ENCODE measurements around the gene GUK1. TPM values are rescaled to one million over a fixed set of nuclear protein-coding genes. Genes with fewer than 3 reads are reported as not detected.

GUK1 gene
- total and polyA plus RNA-seq, 2 of the 4 experiments (the other 2 are of a cell fraction), result 465 to 548 TPM

- no peak overlapping the region for H2AK5ac ChIP-seq (ENCODE audit: low read depth, low read length)
- H3K27ac ChIP-seq (ENCODE audit: insufficient read depth, low read length), result no peak overlapping the region
- H4K5ac ChIP-seq (ENCODE audit: low read depth, low read length), result no peak overlapping the region
- no peak overlapping the region for H2BK20ac ChIP-seq (ENCODE audit: low read depth, low read length)
- BruUV-seq (replicated peaks), result no TSS peak
- no peaks in the 10 kb centered on the region for H3K79me1 ChIP-seq (ENCODE audit: low read depth in 1 of 2, low read length in 2 of 2)
- dilution Hi-C loops (cut with HindIII; ENCODE audit: low sequenced_read_pairs, unreplicated experiment) (no loop called here), in situ Hi-C loops (cut with MboI; ENCODE audit: low sequenced_read_pairs) (no loop called here), intact Hi-C loops (cut with micrococcal nuclease) (no loop called here)
- H4K20me1 ChIP-seq (ENCODE audit: insufficient read depth, low read length), result no peaks in the 10 kb centered on the region
- H3K27me3 ChIP-seq (ENCODE audit: control insufficient read depth, insufficient read depth, low read length), result no peaks in the 10 kb centered on the region
- H3K9me1 ChIP-seq (ENCODE audit: insufficient read depth, low read length), result no peaks in the 10 kb centered on the region; the same call in 1 of the 2 replicates
- H3K9ac ChIP-seq (ENCODE audit: low read depth, low read length), result no peak overlapping the region
- WGBS, 2 experiments (ENCODE audit: extremely low coverage in 2 of 2, insufficient read length in 1 of 2), result 100% methylated on average over 2 of the region's 4 CpGs; no CpG with 5 or more reads in 1 of the 2 experiments
- H3K56ac ChIP-seq (ENCODE audit: extremely low read depth, insufficient read depth, low read length), result no peak overlapping the region
- no peak overlapping the region for H3K4ac ChIP-seq (ENCODE audit: low read depth, low read length)
- DNase-seq (no peak), ATAC-seq (ENCODE audit: low read depth) (no peak)
- no peak overlapping the region for H4K91ac ChIP-seq (ENCODE audit: insufficient read depth, low read depth, low read length)
- H3K18ac ChIP-seq (ENCODE audit: low read depth, low read length), result no peak overlapping the region
- POLR2A ChIA-PET (ENCODE audit: unreplicated experiment), result no interaction called here
- H2BK15ac ChIP-seq (ENCODE audit: low read depth, low read length), result no peak overlapping the region
- TF ChIP-seq RFX5 (IDR thresholded peaks at IDR 0.05; ENCODE audit: low read depth, low read length), result no peak
- no peak for TF ChIP-seq MAZ (IDR thresholded peaks at IDR 0.05; ENCODE audit: borderline replicate concordance, low read depth, low read length)
- no peak for TF ChIP-seq SMC3 (IDR thresholded peaks at IDR 0.05; ENCODE audit: low read depth, low read length)
- no peak for TF ChIP-seq BHLHE40 (IDR thresholded peaks at IDR 0.05; ENCODE audit: low read depth, low read length)
- no peak for TF ChIP-seq ELK1 (IDR thresholded peaks at IDR 0.05; ENCODE audit: borderline replicate concordance, low read depth, low read length)
- no peak for TF ChIP-seq RAD21 (IDR thresholded peaks at IDR 0.05; ENCODE audit: low read length)
- no peak for TF ChIP-seq CHD1 (IDR thresholded peaks at IDR 0.05; ENCODE audit: low read depth, low read length)
- no peak for TF ChIP-seq CTCF (conservative IDR thresholded peaks at IDR 0.05; ENCODE audit: low read depth, low read length)
- TF ChIP-seq, protein P1, sequence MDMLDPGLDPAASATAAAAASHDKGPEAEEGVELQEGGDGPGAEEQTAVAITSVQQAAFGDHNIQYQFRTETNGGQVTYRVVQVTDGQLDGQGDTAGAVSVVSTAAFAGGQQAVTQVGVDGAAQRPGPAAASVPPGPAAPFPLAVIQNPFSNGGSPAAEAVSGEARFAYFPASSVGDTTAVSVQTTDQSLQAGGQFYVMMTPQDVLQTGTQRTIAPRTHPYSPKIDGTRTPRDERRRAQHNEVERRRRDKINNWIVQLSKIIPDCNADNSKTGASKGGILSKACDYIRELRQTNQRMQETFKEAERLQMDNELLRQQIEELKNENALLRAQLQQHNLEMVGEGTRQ (IDR thresholded peaks at IDR 0.05; ENCODE audit: low read depth, low read length), result no peak
- no peak for TF ChIP-seq NFE2L2 (IDR thresholded peaks at IDR 0.05; ENCODE audit: low read depth, low read length)
- TF ChIP-seq RCOR1 (IDR thresholded peaks at IDR 0.05; ENCODE audit: insufficient replicate concordance, low read length), result no peak
- TF ChIP-seq POLR2A (IDR thresholded peaks at IDR 0.05; ENCODE audit: low read depth, low read length), result no peak
- TF ChIP-seq FOS (IDR thresholded peaks at IDR 0.05; ENCODE audit: low read depth, low read length), result no peak
- TF ChIP-seq MAFK (IDR thresholded peaks at IDR 0.05; ENCODE audit: low read depth, low read length), result no peak
- TF ChIP-seq CEBPB (IDR thresholded peaks at IDR 0.05; ENCODE audit: low read depth, low read length), result no peak
- no peak for TF ChIP-seq MXI1 (IDR thresholded peaks at IDR 0.05; ENCODE audit: borderline replicate concordance, low read depth, low read length)
- H3K4me1 ChIP-seq (ENCODE audit: control insufficient read depth, insufficient read depth, low read length), result no peaks in the 10 kb centered on the region
- H3K23ac ChIP-seq (ENCODE audit: low read depth, low read length), result no peak overlapping the region
- CTCF ChIA-PET, result no interaction called here
- H3K4me2 ChIP-seq (ENCODE audit: low read depth, low read length), result no peak overlapping the region
- no peak overlapping the region for H3K14ac ChIP-seq (replicated peaks; ENCODE audit: low read depth, low read length)
- no peak overlapping the region for H2BK120ac ChIP-seq (ENCODE audit: low read depth, low read length)
- no peak overlapping the region for H2BK5ac ChIP-seq (ENCODE audit: low read depth, low read length, poor library complexity, severe bottlenecking)
- H2AFZ ChIP-seq (replicated peaks; ENCODE audit: low read length, poor library complexity), result no peak overlapping the region
- H3K36me3 ChIP-seq (ENCODE audit: control insufficient read depth, insufficient read depth, low read length), result no peaks in the 10 kb centered on the region
- H4K8ac ChIP-seq (ENCODE audit: low read depth in 2 of 2, low read length in 2 of 2), result no peak overlapping the region
- no peak overlapping the region for H3K4me3 ChIP-seq (ENCODE audit: insufficient read depth, low read depth, low read length)
- H2AK9ac ChIP-seq (replicated peaks; ENCODE audit: low read depth, low read length, poor library complexity), result no peak overlapping the region
- H3K9me3 ChIP-seq (ENCODE audit: control insufficient read depth, insufficient read depth, low read length), result peaks cover 16% of the 10 kb centered on the region
These were observed 57.6 kb downstream of the GUK1 start for GRCh38 chr1:228197555-228198147.
